ENCODE measurements around the gene APOF. TPM values are rescaled to one million over a fixed set of nuclear protein-coding genes. Genes with fewer than 3 reads are reported as not detected.

APOF gene
- total RNA-seq, 1 experiment from 2014 or later, result 0.17 TPM

GRCh38 chr12:56375598-56376434 is 13.2 kb upstream of the APOF start:
- Histone ChIP-seq H3K79me2 (ENCODE audit: insufficient read depth, low read length) (no peaks in the 10 kb centered on the region), H3K9me2 (ENCODE audit: insufficient read depth) (no peaks in the 10 kb centered on the region), H3K27me3 (ENCODE audit: insufficient read depth, low read length) (no peaks in the 10 kb centered on the region), H3K4me1 (ENCODE audit: control insufficient read depth in 1 of 2, insufficient read depth in 2 of 2, low read length in 2 of 2) (peaks cover 0 to 7% of the 10 kb centered on the region in 2 experiments; a peak in 1 of 4 replicates), H3K4me2 (ENCODE audit: low read length) (no peak overlapping the region), H3K36me3 (ENCODE audit: control insufficient read depth in 1 of 2, insufficient read depth in 2 of 2, low read length in 2 of 2) (no peaks in the 10 kb centered on the region), H3K9ac (ENCODE audit: low read length) (no peak overlapping the region), H3K4me3 (replicated peaks in 1 of 2; ENCODE audit: low read depth in 1 of 2, low read length in 2 of 2) (no peak overlapping the region), H3K27ac (ENCODE audit: low read depth, low read length) (no peak overlapping the region), H3K9me3 (ENCODE audit: control insufficient read depth in 1 of 2, insufficient read depth in 1 of 2, low read depth in 1 of 2, low read length in 2 of 2) (no peaks in the 10 kb centered on the region), H2AFZ (ENCODE audit: low read depth, low read length, poor library complexity, severe bottlenecking) (no peak overlapping the region), H4K20me1 (ENCODE audit: insufficient read depth) (no peaks in the 10 kb centered on the region)
- RAD21 ChIA-PET (ENCODE audit: low non-redundant PET in 1 of 2, low total read pairs in 2 of 2, uncharacterized antibody in 2 of 2, unreplicated experiment in 2 of 2), result interaction anchor here in 1 of 2 experiments (0.7 kb wide), 1 partner anchor 9 kb away, joined by 3 read pairs; no protein-coding TSS in a partner anchor
- no peak for DNase-seq (ENCODE audit: low read depth, low spot score)
- POLR2A ChIA-PET, result no interaction called here
- TF ChIP-seq EZH2phosphoT487 (IDR thresholded peaks at IDR 0.05; ENCODE audit: borderline replicate concordance) (no peak), CEBPB (IDR thresholded peaks at IDR 0.05; ENCODE audit: low read depth) (no peak), ZBTB33 (IDR thresholded peaks at IDR 0.05; ENCODE audit: extremely low read depth, insufficient replicate concordance, low read length) (no peak), REST (IDR thresholded peaks at IDR 0.05; ENCODE audit: low read depth) (no peak), SIN3A (IDR thresholded peaks at IDR 0.05; ENCODE audit: low read depth) (no peak), TCF7L2 (IDR thresholded peaks at IDR 0.05; ENCODE audit: borderline replicate concordance, extremely low read depth, insufficient read depth, insufficient read length) (no peak), SRF (IDR thresholded peaks at IDR 0.05; ENCODE audit: low read depth) (no peak), POLR2A (IDR thresholded peaks at IDR 0.05; ENCODE audit: borderline replicate concordance, extremely low read depth, insufficient read depth, insufficient read length) (no peak)
- CTCF ChIA-PET, result no interaction called here
- intact Hi-C loops (cut with micrococcal nuclease), result no loop called here
- ATAC-seq, result no peak
- BruUV-seq (replicated peaks), result no TSS peak
